Left lung (tissue), 10 donors: Measurements from ENCODE around the gene NYNRIN. TPM values are rescaled to one million over a fixed set of nuclear protein-coding genes. Genes with fewer than 3 reads are reported as not detected.

Experiments
- ATAC-seq: fragments of 200-7000 bp; cut with Tn5 transposase; one replicate; pipeline ENCODE4 v1.9.1; 2020; ENCODE audit warnings: moderate library complexity
- DNase-seq, 4 donors: peaks; one replicate each; pipeline ENCODE4 v3.0.0-alpha.2; 2013 to 2020
- H3K27ac ChIP-seq, 2 donors: fragments of 200-600 bp; sonication (generic) in 1 of 2; one replicate each; pipeline versions ENCODE4 v1.5.0 to v1.8.0; 2020 to 2021
- H3K27me3 ChIP-seq, 2 donors: fragments of 200-600 bp; sonication (generic) in 1 of 2; one replicate each; pipeline versions ENCODE4 v1.5.0 to v1.8.0; 2020 to 2021
- H3K36me3 ChIP-seq, 2 donors: fragments of 200-600 bp; sonication (generic) in 1 of 2; one replicate each; pipeline versions ENCODE4 v1.5.0 to v1.8.0; 2020 to 2021
- H3K4me1 ChIP-seq, 2 donors: fragments of 200-600 bp; one replicate each; pipeline ENCODE4 v1.8.0; 2021
- H3K4me3 ChIP-seq, 2 donors: fragments of 200-600 bp; sonication (generic) in 1 of 2; one replicate each; pipeline versions ENCODE4 v1.5.0 to v1.8.0; 2020 to 2021; ENCODE audit warnings: mild to moderate bottlenecking in 1 of 2
- H3K9me3 ChIP-seq, 2 donors: fragments of 200-600 bp; sonication (generic) in 1 of 2; one replicate each; pipeline versions ENCODE4 v1.5.0 to v1.8.0; 2020 to 2021
- CTCF ChIP-seq, 2 donors: fragments of 200-600 bp; sonication (generic) in 1 of 2; IDR thresholded peaks; one replicate each; pipeline versions ENCODE4 v1.5.0 to v1.8.0; 2021; ENCODE audit warnings: antibody characterized with exemption in 2 of 2
- intact Hi-C, 2 donors: fragments of 100-400 bp; cut with DNase I; formaldehyde crosslinking; loops; one replicate each; pipeline versions ENCODE4 v1.11.2 to v1.14.2; 2022
- polyA plus RNA-seq, 6 donors: library from polyadenylated mRNA; unstranded; fragments of 120-200 nt; gene quantifications; one replicate each; pipeline ENCODE4 v1.2.1, GENCODE V29; 2013; ENCODE audit not compliant: insufficient read length in 6 of 6
- total RNA-seq, 2 donors: library from RNA; stranded (reverse); fragmentation: NEBNext Ultra II Directional; extraction: Animal tissue kit (Norgen Biotek cat#: 25700); gene quantifications; one replicate each; pipeline ENCODE4 v1.2.1, GENCODE V29; 2021
- donor health status: DM: no; HTN: yes; CAD: no.
- donor health status: DM: no; HTN: no; CAD: no.

The NYNRIN gene
- total and polyA plus RNA-seq, 8 donors = 16.2 to 120 (median 91.9) TPM

- Histone ChIP-seq H3K27me3 (no peaks in the 10 kb centered on the region), H3K9me3 (no peaks in the 10 kb centered on the region), H3K4me1 (no peaks in the 10 kb centered on the region), H3K36me3 (peaks cover 0 to 10% of the 10 kb centered on the region in 2 donors), H3K4me3 (no peak overlapping the region), H3K27ac (no peak overlapping the region)
- ATAC-seq (no peak), DNase-seq (no peak)
- intact Hi-C loops = no loop called here
- no peak for TF ChIP-seq CTCF (IDR thresholded peaks at IDR 0.05)
These were observed 10.4 kb downstream of the NYNRIN start for GRCh38 chr14:24409192-24409591.

GRCh38 chr14:24409956-24410355 lies 11.2 kb downstream of the NYNRIN start:
- ATAC-seq = no peak
- DNase-seq = no peak
- intact Hi-C loops = no loop called here

GRCh38 chr14:24411443-24412389 lies 12.9 kb downstream of the NYNRIN start:
- no peaks in the 10 kb centered on the region for H3K27me3 ChIP-seq
- ATAC-seq = peak; percentile 51
- no peak for DNase-seq
- peaks cover 0 to 25% of the 10 kb centered on the region in 2 donors for H3K36me3 ChIP-seq
- TF ChIP-seq CTCF (IDR thresholded peaks at IDR 0.05) = peak; percentile 30 to 77
- no peak overlapping the region for H3K27ac ChIP-seq
- H3K4me3 ChIP-seq = no peak overlapping the region
- no peaks in the 10 kb centered on the region for H3K4me1 ChIP-seq
- intact Hi-C loops = no loop called here
- H3K9me3 ChIP-seq = no peaks in the 10 kb centered on the region

More at GRCh38 chr14:24409956-24410355, 11.2 kb downstream of the NYNRIN start:
- H3K27ac ChIP-seq = no peak overlapping the region
- H3K4me3 ChIP-seq = no peak overlapping the region
- H3K27me3 ChIP-seq = no peaks in the 10 kb centered on the region
- no peak for TF ChIP-seq CTCF (IDR thresholded peaks at IDR 0.05)
- peaks cover 0 to 18% of the 10 kb centered on the region in 2 donors for H3K36me3 ChIP-seq
- H3K4me1 ChIP-seq = no peaks in the 10 kb centered on the region
- no peaks in the 10 kb centered on the region for H3K9me3 ChIP-seq

GRCh38 chr14:24414077-24414476 lies 15.3 kb downstream of the NYNRIN start:
- no peak for TF ChIP-seq CTCF (IDR thresholded peaks at IDR 0.05)
- H3K4me1 ChIP-seq = peaks cover 0 to 8% of the 10 kb centered on the region in 2 donors
- ATAC-seq (no peak), DNase-seq (no peak)
- peaks cover 0 to 25% of the 10 kb centered on the region in 2 donors for H3K36me3 ChIP-seq
- H3K4me3 ChIP-seq = no peak overlapping the region
- no peaks in the 10 kb centered on the region for H3K27me3 ChIP-seq
- H3K9me3 ChIP-seq = no peaks in the 10 kb centered on the region
- intact Hi-C loops = no loop called here
- no peak overlapping the region for H3K27ac ChIP-seq

- no peak overlapping the region for H3K27ac ChIP-seq
- DNase-seq = no peak
- no peaks in the 10 kb centered on the region for H3K27me3 ChIP-seq
- ATAC-seq = no peak
- no peak overlapping the region for H3K4me3 ChIP-seq
- H3K36me3 ChIP-seq = peaks cover 0 to 25% of the 10 kb centered on the region in 2 donors
- peaks cover 0 to 8% of the 10 kb centered on the region in 2 donors for H3K4me1 ChIP-seq
- intact Hi-C loops = no loop called here
- TF ChIP-seq CTCF (IDR thresholded peaks at IDR 0.05) = no peak
- no peaks in the 10 kb centered on the region for H3K9me3 ChIP-seq
These were observed 16.1 kb downstream of the NYNRIN start for GRCh38 chr14:24414732-24415420.
